Stimulated activated CD4-positive, alpha-beta T cell treated with anti-CD3 and anti-CD28 coated beads, Interleukin-12 subunit alpha, Interleukin-12 subunit beta, amount 100 ng/mL, for 24 hours (primary cell): ENCODE results near the gene DLG3.

Experiments
- DNase-seq, 2 experiments: peaks; one replicate each; pipeline ENCODE4 v3.0.0-alpha.2; 2020; ENCODE audit warnings: low read depth in 2 of 2

The DLG3 gene

GRCh38 chrX:70437921-70438665 is 6.5 kb upstream of the DLG3 start:
- no peak for DNase-seq

- no peak for DNase-seq
These were observed 5.6 kb upstream of the DLG3 start for GRCh38 chrX:70439016-70439415.

GRCh38 chrX:70442224-70442623 is 2.4 kb upstream of the DLG3 start:
- DNase-seq = no peak

- DNase-seq = no peak
These were observed 466 bp downstream of the DLG3 start for GRCh38 chrX:70444946-70445656.

GRCh38 chrX:70445951-70446350 is 1.3 kb downstream of the DLG3 start:
- DNase-seq = no peak

- no peak for DNase-seq
These were observed 2.0 kb downstream of the DLG3 start for GRCh38 chrX:70446380-70447350.

GRCh38 chrX:70449457-70449966 is 4.9 kb downstream of the DLG3 start:
- DNase-seq = no peak

- peak in 1 of 2 experiments; percentile 53 for DNase-seq
These were observed 7.6 kb downstream of the DLG3 start for GRCh38 chrX:70452143-70452733.

GRCh38 chrX:70453024-70453618 is 8.5 kb downstream of the DLG3 start:
- no peak for DNase-seq

- peak in 1 of 2 experiments; percentile 57 for DNase-seq
These were observed 10.1 kb downstream of the DLG3 start for GRCh38 chrX:70454441-70455365.

GRCh38 chrX:70455366-70456202 is 10.9 kb downstream of the DLG3 start:
- DNase-seq = no peak

GRCh38 chrX:70456256-70456655 is 11.6 kb downstream of the DLG3 start:
- no peak for DNase-seq

- DNase-seq = no peak
These were observed 16.4 kb downstream of the DLG3 start for GRCh38 chrX:70461026-70461425.

GRCh38 chrX:70464051-70464450 is 19.4 kb downstream of the DLG3 start:
- no peak for DNase-seq

- DNase-seq = no peak
These were observed 22.3 kb downstream of the DLG3 start for GRCh38 chrX:70466968-70467367.

GRCh38 chrX:70468709-70469108 is 24.1 kb downstream of the DLG3 start:
- DNase-seq = no peak

- DNase-seq = no peak
These were observed 26.2 kb downstream of the DLG3 start for GRCh38 chrX:70470850-70471289.

- DNase-seq = no peak
These were observed 31.7 kb downstream of the DLG3 start for GRCh38 chrX:70476166-70476933.
